Lower leg skin (tissue), 3 donors: ENCODE data around the gene SPPL2A.

ENCODE experiments used
- POLR2A ChIP-seq, 2 donors: fragments of 450-650 bp; IDR thresholded peaks; one replicate each; pipeline ENCODE4 v1.6.1; 2016 to 2017; ENCODE audit warnings: antibody characterized with exemption in 2 of 2, mild to moderate bottlenecking in 1 of 2, moderate library complexity in 1 of 2
- TF ChIP-seq, protein P1 (sequence below), 3 donors: fragments of 450-650 bp; IDR thresholded peaks; one replicate each; pipeline ENCODE4 v1.5.1; 2016; ENCODE audit warnings: antibody characterized with exemption in 3 of 3, mild to moderate bottlenecking in 3 of 3, moderate library complexity in 2 of 3

DNA sequence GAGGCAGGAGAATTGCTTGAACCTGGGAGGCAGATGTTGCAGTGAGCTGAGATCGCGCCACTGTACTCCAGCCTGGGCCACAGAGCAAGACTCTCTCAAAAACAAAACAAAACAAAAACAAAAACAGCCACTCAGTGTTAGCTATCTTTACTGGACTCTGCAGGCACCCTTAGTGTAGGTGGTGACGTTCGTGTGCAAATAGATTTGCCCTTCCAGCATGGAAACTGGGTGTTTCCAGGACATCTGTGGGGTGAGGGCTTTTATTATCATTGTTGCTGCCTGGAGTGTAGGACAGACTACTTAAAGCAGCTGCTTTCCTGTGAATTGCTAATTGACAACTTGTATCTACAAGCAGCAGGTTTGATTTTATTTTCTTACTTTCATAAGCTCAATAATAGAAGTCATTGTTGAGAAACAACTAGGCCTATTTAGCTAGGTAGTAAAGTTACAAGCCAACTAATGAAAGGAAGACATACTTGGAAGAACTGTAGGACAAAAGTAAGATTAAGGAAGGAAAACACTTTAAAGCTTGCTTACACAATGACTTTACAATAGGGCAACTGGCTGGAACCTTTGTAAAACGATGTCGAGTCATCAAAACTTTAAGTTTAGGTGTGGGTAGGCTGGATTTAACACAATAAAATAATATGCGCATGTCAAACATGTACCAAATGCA, 25.4 kb upstream of the SPPL2A start:
- TF ChIP-seq, protein P1, sequence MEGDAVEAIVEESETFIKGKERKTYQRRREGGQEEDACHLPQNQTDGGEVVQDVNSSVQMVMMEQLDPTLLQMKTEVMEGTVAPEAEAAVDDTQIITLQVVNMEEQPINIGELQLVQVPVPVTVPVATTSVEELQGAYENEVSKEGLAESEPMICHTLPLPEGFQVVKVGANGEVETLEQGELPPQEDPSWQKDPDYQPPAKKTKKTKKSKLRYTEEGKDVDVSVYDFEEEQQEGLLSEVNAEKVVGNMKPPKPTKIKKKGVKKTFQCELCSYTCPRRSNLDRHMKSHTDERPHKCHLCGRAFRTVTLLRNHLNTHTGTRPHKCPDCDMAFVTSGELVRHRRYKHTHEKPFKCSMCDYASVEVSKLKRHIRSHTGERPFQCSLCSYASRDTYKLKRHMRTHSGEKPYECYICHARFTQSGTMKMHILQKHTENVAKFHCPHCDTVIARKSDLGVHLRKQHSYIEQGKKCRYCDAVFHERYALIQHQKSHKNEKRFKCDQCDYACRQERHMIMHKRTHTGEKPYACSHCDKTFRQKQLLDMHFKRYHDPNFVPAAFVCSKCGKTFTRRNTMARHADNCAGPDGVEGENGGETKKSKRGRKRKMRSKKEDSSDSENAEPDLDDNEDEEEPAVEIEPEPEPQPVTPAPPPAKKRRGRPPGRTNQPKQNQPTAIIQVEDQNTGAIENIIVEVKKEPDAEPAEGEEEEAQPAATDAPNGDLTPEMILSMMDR (IDR thresholded peaks at IDR 0.05): no peak
- no peak for TF ChIP-seq POLR2A (IDR thresholded peaks at IDR 0.05)
